GM19452 (cell line): Measurements from ENCODE around the gene CASS4.
A peak's percentile ranks its signal among the peaks of the same experiment; 100 is the strongest.
"Not testable (repeated sequence)": the region's sequence is repeated elsewhere in the genome, so short reads cannot be mapped to it uniquely, and the experiment has no call there.

ENCODE experiments used
- ATAC-seq: cut with Tn5 transposase; IDR thresholded peaks from one replicate; pipeline ENCODE4 v1.9.1; 2021; ENCODE audit not compliant: unreplicated experiment

CASS4 gene

GRCh38 chr20:56411759-56412472 is at the start of gene CASS4:
CASS4 (plus strand) TSS chr20:56412260; CDS start chr20:56412459, 199 bp downstream.
- peak; percentile 68 for ATAC-seq

GRCh38 chr20:56362833-56363413 is 49.1 kb upstream of the CASS4 start:
- no peak for ATAC-seq

- ATAC-seq, result no peak
Measured at GRCh38 chr20:56363491-56363890, 48.6 kb upstream of the CASS4 start.

GRCh38 chr20:56368351-56369134 is 43.5 kb upstream of the CASS4 start:
- no peak for ATAC-seq

- ATAC-seq, result no peak
Measured at GRCh38 chr20:56369179-56369578, 42.9 kb upstream of the CASS4 start.

GRCh38 chr20:56371977-56372376 is 40.1 kb upstream of the CASS4 start:
- ATAC-seq, result no peak

- no peak for ATAC-seq
Measured at GRCh38 chr20:56372850-56373249, 39.2 kb upstream of the CASS4 start.

- peak; percentile 49 for ATAC-seq
Measured at GRCh38 chr20:56373942-56374341, 38.1 kb upstream of the CASS4 start.

GRCh38 chr20:56376331-56376730 is 35.7 kb upstream of the CASS4 start:
- no peak for ATAC-seq

GRCh38 chr20:56378386-56378785 is 33.7 kb upstream of the CASS4 start:
- ATAC-seq, result no peak

- ATAC-seq, result no peak
Measured at GRCh38 chr20:56380375-56380774, 31.7 kb upstream of the CASS4 start.

- ATAC-seq, result no peak
Measured at GRCh38 chr20:56381501-56381900, 30.6 kb upstream of the CASS4 start.

GRCh38 chr20:56382696-56383095 is 29.4 kb upstream of the CASS4 start:
- ATAC-seq, result no peak

- no peak for ATAC-seq
Measured at GRCh38 chr20:56383334-56383733, 28.7 kb upstream of the CASS4 start.

- no peak for ATAC-seq
Measured at GRCh38 chr20:56385130-56385529, 26.9 kb upstream of the CASS4 start.

- ATAC-seq, result no peak
Measured at GRCh38 chr20:56386219-56386618, 25.8 kb upstream of the CASS4 start.

- ATAC-seq, result no peak
Measured at GRCh38 chr20:56388882-56389281, 23.2 kb upstream of the CASS4 start.

GRCh38 chr20:56389807-56390206 is 22.3 kb upstream of the CASS4 start:
- no peak for ATAC-seq

- not testable (repeated sequence) for ATAC-seq
Measured at GRCh38 chr20:56390396-56390795, 21.7 kb upstream of the CASS4 start.

- no peak for ATAC-seq
Measured at GRCh38 chr20:56391037-56391436, 21.0 kb upstream of the CASS4 start.

- ATAC-seq, result peak; percentile 37
Measured at GRCh38 chr20:56391596-56392131, 20.4 kb upstream of the CASS4 start.
